Measurements from ENCODE around the gene SCTR.

The SCTR gene

GRCh38 chr2:119523952-119524694, at the start of gene SCTR:
Gene SCTR, minus strand, starts transcription at chr2:119524483. Its CDS starts 257 bp downstream, at chr2:119524226.
- DNase-seq (ENCODE audit: low read depth) = no peak

DNA sequence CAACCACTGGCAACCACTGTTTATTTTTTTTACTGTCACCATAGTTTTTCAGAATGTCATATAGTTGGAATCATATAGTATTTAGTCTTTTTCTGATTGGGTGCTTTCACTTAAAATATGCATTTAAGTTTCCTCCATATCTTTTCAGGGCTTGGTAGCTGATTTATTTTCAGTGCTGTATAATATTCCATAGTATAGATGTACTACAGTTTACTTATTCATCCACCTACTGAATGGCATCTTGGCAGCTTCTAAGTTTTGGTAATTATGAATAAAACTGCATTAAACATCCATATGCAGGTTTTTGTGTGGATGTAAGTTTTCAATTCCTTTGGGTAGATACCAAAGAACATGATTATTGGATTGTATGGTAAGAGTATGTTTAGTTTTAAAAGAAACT, 43.0 kb upstream of the SCTR start:
- no peak for DNase-seq (ENCODE audit: low read depth)

DNA sequence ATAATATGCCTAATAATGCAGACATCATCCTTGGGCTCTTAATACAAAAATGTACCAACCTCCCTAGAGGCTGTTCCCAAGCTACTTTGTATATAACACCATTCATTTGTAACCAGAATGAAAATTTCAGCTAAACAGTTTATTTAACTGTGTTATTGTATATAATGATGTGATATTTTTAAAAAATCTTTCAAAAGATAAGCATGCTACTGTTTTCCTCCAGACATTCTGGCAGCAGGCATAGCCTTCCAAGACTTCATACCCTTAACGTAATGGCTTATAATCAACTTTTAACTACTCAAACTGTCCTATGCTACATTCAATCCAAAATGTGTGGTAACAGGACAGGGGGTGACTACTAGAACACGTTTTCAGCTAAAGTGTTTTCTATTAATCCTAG, 41.2 kb upstream of the SCTR start:
- no peak for DNase-seq (ENCODE audit: low read depth)

DNA sequence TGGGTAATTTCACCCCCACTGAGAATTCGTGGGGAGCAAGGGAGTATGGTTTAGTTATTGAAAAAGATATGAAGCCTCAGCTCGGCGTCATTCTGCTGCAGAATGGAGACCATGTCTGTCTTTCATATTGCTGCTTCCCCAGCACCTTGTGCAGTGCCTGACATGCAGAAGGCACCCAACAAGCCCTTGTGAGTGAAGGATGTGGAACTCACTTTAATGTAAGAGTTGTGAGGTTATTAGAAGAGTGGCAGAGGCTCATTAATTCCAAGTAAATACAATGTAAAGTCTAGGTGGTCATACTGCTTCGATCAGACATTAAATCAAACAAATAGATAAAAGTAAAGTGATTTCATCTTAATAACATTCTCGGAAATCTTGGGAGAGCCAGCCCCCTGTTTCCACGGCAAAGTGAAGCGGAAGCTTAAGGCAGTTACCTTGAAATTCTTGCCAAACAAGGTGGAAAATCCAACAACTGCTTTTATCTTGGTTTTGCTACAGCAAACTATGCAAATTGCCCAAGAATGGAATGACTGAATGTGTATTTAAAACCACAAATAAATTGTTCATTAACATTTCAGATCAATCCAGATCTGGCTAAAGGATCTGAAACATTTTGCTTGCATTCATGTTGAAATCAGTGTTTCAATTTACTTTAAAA, 29.5 kb upstream of the SCTR start:
- no peak for DNase-seq (ENCODE audit: low read depth)

- no peak for DNase-seq (ENCODE audit: low read depth)
Measured at GRCh38 chr2:119552902-119553301, 28.6 kb upstream of the SCTR start.

- DNase-seq (ENCODE audit: low read depth) = no peak
Measured at GRCh38 chr2:119550856-119551255, 26.6 kb upstream of the SCTR start.

- no peak for DNase-seq (ENCODE audit: low read depth)
Measured at GRCh38 chr2:119550346-119550745, 26.1 kb upstream of the SCTR start.

DNA sequence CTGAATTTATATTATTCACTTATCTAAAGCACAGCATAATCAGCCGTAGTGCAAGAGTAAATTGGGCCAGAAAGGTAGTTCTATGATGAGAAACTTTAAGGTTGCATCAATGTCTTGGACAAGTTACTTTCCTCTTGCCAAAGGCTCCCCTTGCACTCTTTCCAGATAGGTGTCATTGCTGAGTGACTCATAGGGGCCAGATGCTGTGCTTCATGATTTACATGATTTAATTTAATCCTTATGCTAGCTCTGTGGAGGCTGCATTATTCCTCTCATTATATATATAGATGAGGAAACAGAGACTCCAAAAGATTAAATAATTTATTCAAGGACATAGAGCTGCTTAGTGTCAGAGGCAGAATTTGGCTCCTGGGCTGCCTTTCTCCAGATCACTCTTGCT, 25.0 kb upstream of the SCTR start:
- peak; percentile 50 for DNase-seq (ENCODE audit: low read depth)

DNA sequence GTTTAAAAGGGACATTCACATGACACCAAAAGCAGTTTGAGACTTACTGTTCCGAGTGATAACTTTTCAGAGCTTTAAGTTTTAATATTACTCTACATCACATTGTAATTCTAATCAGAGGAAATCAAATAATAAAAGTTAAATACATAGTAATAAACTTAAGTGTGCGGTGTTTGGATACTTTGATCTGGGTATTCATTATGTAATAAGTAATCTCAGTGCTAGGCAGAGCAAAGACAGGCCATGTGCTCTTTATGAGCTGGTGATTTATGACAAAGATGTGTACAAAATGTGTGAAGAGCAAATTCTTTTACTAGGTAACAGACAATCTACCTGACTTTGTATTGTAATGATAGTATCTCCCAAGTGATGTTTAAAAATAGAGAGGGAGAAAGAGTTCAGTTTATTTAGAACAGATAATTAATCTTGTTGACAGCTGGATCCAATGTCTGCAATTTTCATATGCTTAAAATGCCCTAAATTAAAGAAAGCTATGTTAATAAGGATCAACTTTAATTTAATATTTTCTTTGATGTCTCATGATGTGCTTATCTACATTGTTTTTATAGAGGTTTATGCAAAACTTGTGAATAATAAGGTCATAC, 24.3 kb upstream of the SCTR start:
- DNase-seq (ENCODE audit: low read depth) = no peak

GRCh38 chr2:119546447-119546767, 22.1 kb upstream of the SCTR start:
- DNase-seq (ENCODE audit: low read depth) = no peak

DNA sequence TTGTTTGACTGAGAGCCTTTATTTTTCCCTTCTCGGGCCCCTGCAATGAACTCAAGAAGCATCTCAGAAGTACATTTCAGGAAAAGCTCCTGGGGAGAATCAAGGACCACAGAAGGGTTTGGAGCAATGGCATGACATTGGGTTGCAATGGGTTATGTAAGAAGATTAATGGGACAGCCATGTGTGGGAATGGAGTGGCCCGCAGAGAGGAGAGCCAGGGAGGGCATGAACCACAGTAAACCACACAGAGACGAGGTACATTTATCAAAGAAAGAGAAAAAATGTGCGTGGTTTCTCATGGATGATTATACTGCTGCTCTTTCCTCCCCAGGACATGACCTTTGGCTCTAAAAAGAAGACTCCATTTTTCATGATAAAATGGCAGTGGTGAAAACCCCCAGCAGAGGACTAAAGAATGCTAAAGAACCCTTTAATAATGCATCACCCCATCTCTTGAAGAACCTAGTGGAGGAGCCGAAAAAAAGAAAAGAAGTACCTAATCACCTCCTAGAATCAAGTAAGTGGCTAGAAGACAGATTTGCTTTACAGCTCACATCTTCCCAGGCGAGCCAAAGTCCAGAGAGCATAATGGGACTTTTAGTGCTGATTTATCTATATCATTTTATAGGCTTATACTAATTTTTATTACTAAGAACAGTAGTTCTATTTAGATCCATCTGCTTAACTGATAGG, 21.6 kb upstream of the SCTR start:
- no peak for DNase-seq (ENCODE audit: low read depth)

GRCh38 chr2:119544939-119545475, 20.7 kb upstream of the SCTR start:
- DNase-seq (ENCODE audit: low read depth) = no peak

DNA sequence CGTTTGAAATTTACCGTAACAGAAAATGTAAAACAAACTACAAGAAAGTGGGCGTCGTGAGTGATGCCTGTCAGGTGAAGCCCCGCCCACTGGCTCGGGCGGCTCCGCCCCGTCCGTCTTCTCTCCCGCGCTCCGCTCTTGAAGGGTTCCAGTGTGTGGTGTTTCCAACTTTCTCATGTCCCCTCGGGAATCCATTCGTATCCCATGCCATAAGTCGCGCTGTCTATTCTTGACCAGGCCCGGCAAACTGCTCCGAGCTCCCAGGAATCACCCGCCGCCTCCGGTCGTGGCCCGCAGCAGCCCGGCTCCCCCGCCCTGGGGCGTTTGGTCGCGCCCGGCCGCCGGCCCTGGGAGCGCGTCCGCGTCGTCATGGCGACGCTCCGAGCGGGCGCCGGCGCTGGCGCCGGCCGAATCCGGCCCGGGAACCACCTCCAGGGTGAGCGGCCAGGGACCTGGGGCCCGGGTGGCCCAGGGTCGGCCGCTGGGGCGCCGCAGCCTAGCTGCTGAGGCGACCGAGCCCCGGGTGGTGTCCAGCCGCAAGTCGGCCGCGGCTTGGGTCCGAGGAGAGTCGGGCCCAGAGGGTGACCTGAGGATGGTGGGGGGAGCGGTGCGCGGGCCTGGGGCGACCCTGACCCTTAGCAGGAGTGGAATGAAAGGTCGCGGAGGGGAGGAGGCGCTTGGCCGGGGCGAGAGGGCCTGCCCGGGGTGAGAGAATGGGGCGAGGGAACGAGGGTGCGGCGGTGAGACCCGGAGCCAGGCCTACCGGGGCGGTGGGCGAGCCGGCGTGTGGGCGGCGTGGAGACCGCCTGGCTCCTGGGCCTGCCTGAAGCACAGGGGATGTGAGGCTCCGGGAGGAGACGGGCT, 20.0 kb upstream of the SCTR start, which contains the start of gene CFAP221:
Gene CFAP221 (plus strand): TSS at position 375 of the 864 bp plus-strand sequence. CDS start 1,683 bp downstream, outside the sequence.
- DNase-seq (ENCODE audit: low read depth) = peak; percentile 47

GRCh38 chr2:119541476-119541875, 17.2 kb upstream of the SCTR start:
- no peak for DNase-seq (ENCODE audit: low read depth)

- DNase-seq (ENCODE audit: low read depth) = no peak
Measured at GRCh38 chr2:119537792-119538191, 13.5 kb upstream of the SCTR start.

GRCh38 chr2:119536707-119537106, 12.4 kb upstream of the SCTR start:
- DNase-seq (ENCODE audit: low read depth) = no peak

GRCh38 chr2:119536211-119536610, 11.9 kb upstream of the SCTR start:
- no peak for DNase-seq (ENCODE audit: low read depth)

DNA sequence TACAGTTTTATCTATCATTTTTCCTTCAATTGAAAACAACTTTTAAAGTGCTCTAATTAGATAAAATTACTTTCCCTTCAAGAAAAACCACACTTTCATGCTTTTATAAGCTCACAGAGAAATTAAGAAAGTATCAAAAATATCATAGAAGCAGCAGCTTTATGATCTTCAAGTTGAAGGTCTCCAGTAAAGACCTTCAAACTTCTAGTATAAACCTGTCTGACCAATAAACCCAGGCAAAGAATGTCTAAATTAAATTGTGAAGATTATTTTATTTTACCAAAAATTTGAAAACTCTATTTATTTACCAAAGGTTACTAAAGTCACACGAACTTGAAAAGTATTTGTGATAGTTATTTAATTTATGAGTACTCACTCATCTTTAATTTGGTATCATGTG, 9.3 kb upstream of the SCTR start:
- no peak for DNase-seq (ENCODE audit: low read depth)

- no peak for DNase-seq (ENCODE audit: low read depth)
Measured at GRCh38 chr2:119531292-119531691, 7.0 kb upstream of the SCTR start.

DNA sequence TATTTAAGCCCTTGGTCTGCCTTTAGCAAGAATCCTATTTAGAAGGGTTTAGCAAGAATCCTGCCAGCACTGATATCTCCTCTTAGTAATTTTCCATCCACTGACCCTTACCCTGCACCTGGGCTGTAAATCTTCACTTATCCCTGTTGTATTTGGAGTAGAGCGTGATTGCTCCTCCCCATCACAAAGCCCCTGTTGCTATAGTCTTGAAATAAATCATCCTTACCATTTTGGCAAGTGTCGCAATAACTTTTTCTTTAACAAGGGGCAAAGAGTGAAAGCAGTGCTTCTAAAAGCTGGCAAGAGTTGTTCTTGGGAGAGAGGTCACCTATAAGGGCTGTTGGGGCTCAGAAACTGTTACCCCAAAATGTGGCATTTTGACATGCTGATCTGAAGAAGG, 3.7 kb upstream of the SCTR start:
- DNase-seq (ENCODE audit: low read depth) = no peak

DNA sequence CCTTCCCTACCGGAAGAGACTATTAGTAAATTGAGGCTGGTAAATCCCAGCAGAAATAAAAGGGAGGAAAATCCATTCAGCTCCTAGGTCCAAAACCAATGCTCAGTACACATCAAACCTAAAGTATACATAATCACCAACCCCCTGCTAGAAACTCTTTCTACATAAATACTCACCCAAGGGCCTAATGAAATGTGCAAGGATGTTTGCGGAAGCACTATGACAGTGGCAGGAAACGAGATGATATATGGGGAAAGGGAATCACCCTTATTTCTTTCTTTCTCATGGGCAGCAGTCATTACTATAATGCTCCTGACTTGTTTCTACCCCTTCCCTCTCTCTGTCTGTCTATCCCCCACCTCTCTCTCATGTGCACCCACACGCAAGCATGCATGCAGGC, 1.3 kb upstream of the SCTR start:
- no peak for DNase-seq (ENCODE audit: low read depth)
